Measurements from ENCODE around the gene IZUMO4.
"Not testable (repeated sequence)": the region's sequence is repeated elsewhere in the genome, so short reads cannot be mapped to it uniquely, and the experiment has no call there.

IZUMO4 gene

DNA sequence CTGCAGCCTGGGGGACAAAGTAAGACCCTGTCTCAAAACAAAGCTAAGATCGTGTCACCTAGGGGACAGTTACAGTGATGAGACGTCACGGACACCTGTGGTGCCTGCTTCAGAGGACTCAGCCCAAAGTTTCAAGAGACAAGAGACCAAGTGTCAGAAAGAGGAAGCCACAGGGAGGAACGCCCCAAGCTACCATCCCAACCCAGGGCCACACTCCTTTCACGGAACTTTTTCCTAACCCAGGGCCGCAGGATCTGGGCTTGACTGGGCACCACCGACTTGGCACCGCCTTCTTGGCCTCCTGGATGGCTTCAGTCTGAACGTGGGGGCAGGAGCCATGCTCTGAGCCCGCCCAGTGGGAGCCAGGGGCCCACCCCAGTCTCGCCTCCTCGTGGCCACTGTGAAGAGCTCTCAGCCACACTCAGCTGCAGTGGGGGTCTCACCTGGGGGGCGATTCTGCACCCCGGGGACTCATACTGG, 9.1 kb upstream of the IZUMO4 start:
- H2AFZ ChIP-seq (ENCODE audit: low read depth, low read length), result no peak overlapping the region
- no peaks in the 10 kb centered on the region for H3K9me3 ChIP-seq (ENCODE audit: insufficient read depth, low read length, severe bottlenecking)
- H3K4me1 ChIP-seq (ENCODE audit: insufficient read depth, low read length), result peaks cover 99% of the 10 kb centered on the region
- ATAC-seq (ENCODE audit: insufficient read depth, low read depth) (no peak), DNase-seq (peak; percentile 56)
- H4K20me1 ChIP-seq (ENCODE audit: insufficient read depth, low read length), result peaks cover 11% of the 10 kb centered on the region
- H3K27me3 ChIP-seq (ENCODE audit: insufficient read depth, low read length, poor library complexity), result no peaks in the 10 kb centered on the region
- peak overlapping the region; percentile 95 for H3K27ac ChIP-seq (ENCODE audit: low read length)
- TF ChIP-seq EZH2 (IDR thresholded peaks at IDR 0.05; ENCODE audit: borderline replicate concordance, low read depth, low read length, severe bottlenecking), result no peak
- TF ChIP-seq, protein P1, sequence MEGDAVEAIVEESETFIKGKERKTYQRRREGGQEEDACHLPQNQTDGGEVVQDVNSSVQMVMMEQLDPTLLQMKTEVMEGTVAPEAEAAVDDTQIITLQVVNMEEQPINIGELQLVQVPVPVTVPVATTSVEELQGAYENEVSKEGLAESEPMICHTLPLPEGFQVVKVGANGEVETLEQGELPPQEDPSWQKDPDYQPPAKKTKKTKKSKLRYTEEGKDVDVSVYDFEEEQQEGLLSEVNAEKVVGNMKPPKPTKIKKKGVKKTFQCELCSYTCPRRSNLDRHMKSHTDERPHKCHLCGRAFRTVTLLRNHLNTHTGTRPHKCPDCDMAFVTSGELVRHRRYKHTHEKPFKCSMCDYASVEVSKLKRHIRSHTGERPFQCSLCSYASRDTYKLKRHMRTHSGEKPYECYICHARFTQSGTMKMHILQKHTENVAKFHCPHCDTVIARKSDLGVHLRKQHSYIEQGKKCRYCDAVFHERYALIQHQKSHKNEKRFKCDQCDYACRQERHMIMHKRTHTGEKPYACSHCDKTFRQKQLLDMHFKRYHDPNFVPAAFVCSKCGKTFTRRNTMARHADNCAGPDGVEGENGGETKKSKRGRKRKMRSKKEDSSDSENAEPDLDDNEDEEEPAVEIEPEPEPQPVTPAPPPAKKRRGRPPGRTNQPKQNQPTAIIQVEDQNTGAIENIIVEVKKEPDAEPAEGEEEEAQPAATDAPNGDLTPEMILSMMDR (IDR thresholded peaks at IDR 0.05; ENCODE audit: borderline replicate concordance, extremely low read depth, low read length, poor library complexity, severe bottlenecking), result peak; percentile 35
- H3K4me2 ChIP-seq (ENCODE audit: insufficient read depth, low read length), result peak overlapping the region; percentile 46
- H3K9ac ChIP-seq (ENCODE audit: low read depth, low read length), result peak overlapping the region; percentile 86
- H3K36me3 ChIP-seq (ENCODE audit: insufficient read depth, low read length), result peaks cover 42% of the 10 kb centered on the region
- H3K4me3 ChIP-seq (ENCODE audit: low read depth in 1 of 2, low read length in 2 of 2), result peak overlapping the region in 1 of 2 experiments; percentile 21; a peak in 1 of 4 replicates
- H3K79me2 ChIP-seq (ENCODE audit: insufficient read depth, low read length), result peaks cover 85% of the 10 kb centered on the region

DNA sequence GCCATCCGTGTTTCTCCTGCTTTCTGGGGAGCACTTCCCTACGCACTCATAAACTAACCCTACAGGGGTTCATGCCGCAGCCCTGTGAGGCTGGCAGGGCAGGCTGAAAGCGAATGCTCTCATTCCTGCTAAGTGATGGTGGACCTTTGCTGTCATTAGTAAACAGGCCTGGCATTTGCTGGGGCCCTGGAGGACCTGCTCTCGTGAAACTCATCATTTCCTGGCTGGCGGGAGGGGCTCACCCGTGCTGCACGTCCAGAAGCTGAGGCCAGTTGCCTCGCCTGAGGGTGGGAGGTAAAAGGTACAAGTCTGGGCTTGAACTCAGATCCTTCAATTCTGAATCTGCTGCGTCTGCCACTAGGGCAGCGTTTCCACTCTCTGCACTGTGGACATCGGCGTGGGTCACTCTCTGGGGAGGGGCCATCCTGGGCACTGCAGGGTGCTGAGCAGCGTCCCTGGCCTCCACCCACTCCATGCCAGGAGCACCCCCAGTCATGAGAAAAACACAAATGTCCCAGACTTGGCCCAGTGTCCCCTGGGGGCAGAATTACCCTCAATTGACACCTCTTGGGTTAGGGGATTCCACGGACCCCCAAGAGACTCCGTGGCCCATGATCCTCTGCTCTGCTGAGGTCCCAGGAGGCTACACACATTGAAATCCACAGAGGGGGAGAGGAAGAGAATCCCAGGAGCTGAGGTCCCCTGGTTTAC, 7.6 kb upstream of the IZUMO4 start:
- Histone ChIP-seq H3K27ac (ENCODE audit: low read length) (peak overlapping the region; percentile 98), H3K4me2 (ENCODE audit: insufficient read depth, low read length) (peak overlapping the region; percentile 71), H3K36me3 (ENCODE audit: insufficient read depth, low read length) (peaks cover 40% of the 10 kb centered on the region), H3K27me3 (ENCODE audit: insufficient read depth, low read length, poor library complexity) (no peaks in the 10 kb centered on the region), H2AFZ (ENCODE audit: low read depth, low read length) (no peak overlapping the region), H4K20me1 (ENCODE audit: insufficient read depth, low read length) (0 out of 2 replicates have a peak, but pooled peaks cover 3% of the 10 kb centered on the region), H3K79me2 (ENCODE audit: insufficient read depth, low read length) (peaks cover 85% of the 10 kb centered on the region), H3K4me3 (ENCODE audit: low read depth in 1 of 2, low read length in 2 of 2) (peak overlapping the region in 1 of 2 experiments; percentile 54; a peak in 1 of 4 replicates), H3K4me1 (ENCODE audit: insufficient read depth, low read length) (peaks cover 99% of the 10 kb centered on the region), H3K9ac (ENCODE audit: low read depth, low read length) (peak overlapping the region; percentile 83), H3K9me3 (ENCODE audit: insufficient read depth, low read length, severe bottlenecking) (no peaks in the 10 kb centered on the region)
- no peak for TF ChIP-seq EZH2 (IDR thresholded peaks at IDR 0.05; ENCODE audit: borderline replicate concordance, low read depth, low read length, severe bottlenecking)
- DNase-seq, result no peak
- ATAC-seq (ENCODE audit: insufficient read depth, low read depth), result no peak

DNA sequence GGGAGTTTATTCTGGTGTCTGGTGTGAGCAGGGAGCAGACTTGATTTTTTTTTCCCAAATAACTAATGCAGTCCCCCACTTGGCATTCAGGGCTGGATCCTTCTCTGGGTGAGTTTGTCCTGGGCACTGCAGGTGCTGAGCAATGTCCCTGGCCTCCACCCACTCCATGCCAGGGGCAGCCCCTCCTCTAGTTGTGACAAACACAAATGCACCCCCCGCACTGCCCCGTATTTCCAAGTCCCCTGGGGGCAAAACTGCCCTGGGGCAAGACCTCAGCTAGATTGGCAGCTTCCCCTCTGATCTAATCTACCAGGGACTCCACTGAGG, 7.0 kb upstream of the IZUMO4 start:
- no peak for ATAC-seq (ENCODE audit: insufficient read depth, low read depth)
- Histone ChIP-seq H3K79me2 (ENCODE audit: insufficient read depth, low read length) (peaks cover 85% of the 10 kb centered on the region), H2AFZ (ENCODE audit: low read depth, low read length) (no peak overlapping the region), H3K9ac (ENCODE audit: low read depth, low read length) (peak overlapping the region; percentile 83), H3K4me1 (ENCODE audit: insufficient read depth, low read length) (peaks cover 99% of the 10 kb centered on the region), H3K36me3 (ENCODE audit: insufficient read depth, low read length) (peaks cover 43% of the 10 kb centered on the region), H3K27me3 (ENCODE audit: insufficient read depth, low read length, poor library complexity) (no peaks in the 10 kb centered on the region), H4K20me1 (ENCODE audit: insufficient read depth, low read length) (0 out of 2 replicates have a peak, but pooled peaks cover 3% of the 10 kb centered on the region), H3K9me3 (ENCODE audit: insufficient read depth, low read length, severe bottlenecking) (no peaks in the 10 kb centered on the region), H3K27ac (ENCODE audit: low read length) (peak overlapping the region; percentile 98), H3K4me2 (ENCODE audit: insufficient read depth, low read length) (peak overlapping the region; percentile 71), H3K4me3 (ENCODE audit: low read depth in 1 of 2, low read length in 2 of 2) (peak overlapping the region in 1 of 2 experiments; percentile 54; a peak in 1 of 4 replicates)
- no peak for TF ChIP-seq EZH2 (IDR thresholded peaks at IDR 0.05; ENCODE audit: borderline replicate concordance, low read depth, low read length, severe bottlenecking)
- TF ChIP-seq, protein P1 (IDR thresholded peaks at IDR 0.05; ENCODE audit: borderline replicate concordance, extremely low read depth, low read length, poor library complexity, severe bottlenecking), result no peak
- DNase-seq, result no peak

DNA sequence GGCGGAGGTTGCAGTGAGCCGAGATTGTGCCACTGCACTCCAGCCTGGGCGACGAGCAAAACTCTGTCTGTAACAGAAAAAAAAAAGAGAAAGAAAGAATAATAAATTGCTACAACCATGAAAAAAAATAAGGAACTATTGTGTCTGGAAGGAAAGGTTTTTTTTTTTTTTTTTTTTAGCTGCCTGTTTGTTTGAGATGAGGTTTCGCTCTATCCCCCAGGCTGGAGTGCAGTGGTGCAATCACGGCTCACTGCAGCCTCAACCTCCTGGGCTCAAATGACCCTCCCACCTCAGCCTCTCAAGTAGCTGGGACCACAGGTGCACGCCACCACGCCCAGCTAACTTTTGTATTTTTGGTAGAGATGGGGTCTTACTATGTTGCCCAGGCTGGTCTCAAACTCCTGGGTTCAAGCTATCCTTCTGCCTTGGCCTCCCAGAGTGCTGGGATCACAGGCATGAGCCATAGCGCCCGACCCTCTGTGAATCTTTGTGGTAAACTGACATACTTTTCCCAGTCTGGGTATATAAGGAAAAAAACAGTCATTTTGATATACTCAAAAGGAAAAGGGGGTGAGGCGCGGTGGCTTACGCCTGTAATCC, 4.7 kb upstream of the IZUMO4 start:
- Histone ChIP-seq H3K79me2 (ENCODE audit: insufficient read depth, low read length) (peaks cover 89% of the 10 kb centered on the region), H3K4me1 (ENCODE audit: insufficient read depth, low read length) (peaks cover 81% of the 10 kb centered on the region), H3K4me3 (ENCODE audit: low read depth in 1 of 2, low read length in 2 of 2) (peak overlapping the region in 1 of 2 experiments; percentile 37; a peak in 1 of 4 replicates), H3K9ac (ENCODE audit: low read depth, low read length) (peak overlapping the region; percentile 83; the same call in 1 of the 2 replicates), H3K4me2 (ENCODE audit: insufficient read depth, low read length) (peak overlapping the region; percentile 76), H3K36me3 (ENCODE audit: insufficient read depth, low read length) (peaks cover 49% of the 10 kb centered on the region), H3K27ac (ENCODE audit: low read length) (peak overlapping the region; percentile 94)
- H3K27me3 ChIP-seq (ENCODE audit: insufficient read depth, low read length, poor library complexity); DNase-seq; H2AFZ ChIP-seq (ENCODE audit: low read depth, low read length); H4K20me1 ChIP-seq (ENCODE audit: insufficient read depth, low read length); ATAC-seq (ENCODE audit: insufficient read depth, low read depth); H3K9me3 ChIP-seq (ENCODE audit: insufficient read depth, low read length, severe bottlenecking): not testable (repeated sequence)
